Middle frontal gyrus (tissue), 1 donor: Measurements from ENCODE around the gene CCDC93.

Experiments used
- DNase-seq: peaks from one replicate; pipeline ENCODE4 v3.0.0-alpha.2; 2015; ENCODE audit warnings: low spot score; ENCODE audit errors: extremely low spot score

CCDC93 gene

GRCh38 chr2:117918608-117919007 is 95.3 kb downstream of the CCDC93 start:
- no peak for DNase-seq

DNA sequence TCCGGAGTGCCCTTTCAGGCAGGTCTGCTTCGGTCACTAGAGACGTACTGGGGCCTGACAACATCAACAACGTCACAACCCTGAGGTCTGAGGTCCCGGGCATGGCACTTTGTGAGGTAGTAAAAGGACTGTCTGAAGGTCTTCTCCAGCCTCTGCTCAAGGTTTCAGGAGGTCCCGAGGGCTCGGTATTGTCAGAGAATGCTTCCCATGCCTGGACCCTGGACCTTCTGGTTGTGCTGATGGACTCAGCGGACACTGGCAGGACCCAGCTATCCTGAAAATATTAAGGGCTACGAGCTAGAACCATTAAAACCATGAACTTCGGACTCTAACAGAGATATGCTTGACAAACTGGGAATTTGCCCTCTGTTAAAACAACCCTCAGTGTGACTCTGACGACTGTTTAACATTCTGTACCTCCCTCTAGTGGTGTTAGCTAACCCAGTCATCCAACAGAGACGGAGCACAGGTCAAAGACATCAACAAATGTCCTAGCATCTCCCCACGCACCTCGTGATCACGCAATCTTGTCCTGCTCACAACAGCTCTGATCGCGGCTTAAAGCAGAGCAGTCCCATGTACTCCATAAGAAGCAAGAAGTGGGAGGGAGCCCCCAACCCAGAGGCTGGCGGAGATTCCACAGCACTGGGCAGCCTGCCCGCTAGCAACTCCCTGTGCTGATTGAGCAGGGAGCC is 96.5 kb downstream of the CCDC93 start:
- no peak for DNase-seq

DNA sequence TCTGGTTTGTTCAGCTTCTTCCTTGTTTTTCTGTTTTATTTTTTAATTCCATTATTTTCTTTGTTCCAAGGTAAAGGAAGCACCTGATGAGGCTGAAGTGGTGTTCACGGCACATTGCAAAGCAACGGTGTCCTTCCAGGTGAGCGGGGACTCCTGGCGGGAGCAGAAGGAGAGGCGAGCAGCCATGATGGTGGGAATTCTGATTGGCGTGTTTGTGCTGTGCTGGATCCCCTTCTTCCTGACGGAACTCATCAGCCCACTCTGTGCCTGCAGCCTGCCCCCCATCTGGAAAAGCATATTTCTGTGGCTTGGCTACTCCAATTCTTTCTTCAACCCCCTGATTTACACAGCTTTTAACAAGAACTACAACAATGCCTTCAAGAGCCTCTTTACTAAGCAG is 110.9 kb downstream of the CCDC93 start:
- no peak for DNase-seq

- DNase-seq: no peak
Observed at GRCh38 chr2:117888897-117889296, 125.0 kb downstream of the CCDC93 start.

- DNase-seq: no peak
Observed at GRCh38 chr2:117885308-117885707, 128.6 kb downstream of the CCDC93 start.

DNA sequence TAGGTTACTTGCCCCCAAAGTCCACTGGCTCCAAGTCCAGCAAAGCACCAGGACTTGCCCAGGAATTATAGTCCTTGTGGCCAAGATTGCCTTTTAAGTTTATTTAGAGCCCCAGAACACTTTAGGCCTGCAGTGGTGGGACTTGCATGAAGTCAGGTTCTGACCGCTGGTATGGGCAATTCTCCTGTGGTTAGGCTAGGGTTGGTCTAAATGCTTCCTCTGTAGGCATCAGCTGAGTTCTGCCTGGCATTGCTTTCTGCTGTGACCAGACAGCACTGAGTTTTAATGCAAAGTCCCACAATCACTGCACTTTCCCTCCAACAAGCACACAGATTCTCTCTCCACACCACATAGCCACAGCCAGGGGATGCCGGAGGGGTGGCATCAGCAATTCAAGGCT is 134.9 kb downstream of the CCDC93 start:
- DNase-seq: no peak

GRCh38 chr2:117875786-117876185 is 138.1 kb downstream of the CCDC93 start:
- no peak for DNase-seq
